ENCODE measurements around the gene IDH3B.

Gene IDH3B

DNA sequence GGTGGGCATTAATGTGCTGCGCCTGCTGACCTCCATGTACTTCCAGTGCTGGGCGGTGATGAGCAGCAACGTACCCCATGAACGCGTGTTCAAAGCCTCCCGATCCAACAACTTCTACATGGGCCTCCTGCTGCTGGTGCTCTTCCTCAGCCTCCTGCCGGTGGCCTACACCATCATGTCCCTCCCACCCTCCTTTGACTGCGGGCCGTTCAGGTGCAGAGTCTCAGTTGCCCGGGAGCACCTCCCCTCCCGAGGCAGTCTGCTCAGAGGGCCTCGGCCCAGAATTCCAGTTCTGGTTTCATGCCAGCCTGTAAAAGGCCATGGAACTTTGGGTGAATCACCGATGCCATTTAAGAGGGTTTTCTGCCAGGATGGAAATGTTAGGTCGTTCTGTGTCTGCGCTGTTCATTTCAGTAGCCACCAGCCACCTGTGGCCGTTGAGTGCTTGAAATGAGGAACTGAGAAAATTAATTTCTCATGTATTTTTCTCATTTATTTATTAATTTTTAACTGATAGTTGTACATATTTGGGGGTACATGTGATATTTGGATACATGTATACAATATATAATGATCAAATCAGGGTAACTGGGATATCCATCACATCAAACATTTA, 46.8 kb downstream of the IDH3B start:
- no peak for DNase-seq (ENCODE audit: low spot score)

DNA sequence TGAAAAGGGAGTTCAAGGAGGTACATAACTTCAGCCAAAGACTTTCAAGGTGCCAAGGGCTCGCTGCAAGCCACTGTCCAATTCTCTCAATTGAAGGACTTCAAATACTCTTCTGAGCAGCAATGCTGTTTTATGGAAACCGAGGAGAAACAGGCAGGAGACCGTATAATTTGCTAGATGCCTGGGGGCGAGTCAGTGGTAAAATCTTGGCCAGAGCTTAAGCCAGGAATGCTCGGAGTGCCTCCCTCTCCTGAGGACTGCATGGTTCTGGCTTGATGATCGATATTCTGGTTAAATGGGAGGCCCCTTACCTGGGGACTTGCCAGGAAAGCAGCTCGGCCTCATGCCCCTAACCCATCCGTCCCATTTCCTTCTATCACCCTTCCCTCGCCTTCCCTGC, 47.4 kb downstream of the IDH3B start:
- DNase-seq (ENCODE audit: low spot score) = no peak

DNA sequence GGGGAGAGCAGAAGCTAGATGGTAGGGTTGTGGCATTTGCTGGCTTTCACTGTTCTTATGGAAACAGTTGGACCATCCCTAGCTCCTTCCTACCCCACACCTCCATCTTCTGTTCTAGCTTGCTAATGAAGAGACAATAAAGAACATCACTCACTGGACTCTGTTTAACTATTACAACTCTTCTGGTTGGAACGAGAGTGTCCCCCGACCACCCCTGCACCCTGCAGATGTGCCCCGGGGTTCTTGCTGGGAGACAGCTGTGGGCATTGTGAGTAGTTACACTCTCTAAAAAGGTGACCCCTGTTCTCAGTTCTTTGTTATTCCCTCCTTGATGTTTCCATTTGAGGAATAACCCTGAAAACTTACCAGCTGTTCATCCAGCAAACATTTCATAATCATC, 51.9 kb downstream of the IDH3B start:
- DNase-seq (ENCODE audit: low spot score) = no peak

DNA sequence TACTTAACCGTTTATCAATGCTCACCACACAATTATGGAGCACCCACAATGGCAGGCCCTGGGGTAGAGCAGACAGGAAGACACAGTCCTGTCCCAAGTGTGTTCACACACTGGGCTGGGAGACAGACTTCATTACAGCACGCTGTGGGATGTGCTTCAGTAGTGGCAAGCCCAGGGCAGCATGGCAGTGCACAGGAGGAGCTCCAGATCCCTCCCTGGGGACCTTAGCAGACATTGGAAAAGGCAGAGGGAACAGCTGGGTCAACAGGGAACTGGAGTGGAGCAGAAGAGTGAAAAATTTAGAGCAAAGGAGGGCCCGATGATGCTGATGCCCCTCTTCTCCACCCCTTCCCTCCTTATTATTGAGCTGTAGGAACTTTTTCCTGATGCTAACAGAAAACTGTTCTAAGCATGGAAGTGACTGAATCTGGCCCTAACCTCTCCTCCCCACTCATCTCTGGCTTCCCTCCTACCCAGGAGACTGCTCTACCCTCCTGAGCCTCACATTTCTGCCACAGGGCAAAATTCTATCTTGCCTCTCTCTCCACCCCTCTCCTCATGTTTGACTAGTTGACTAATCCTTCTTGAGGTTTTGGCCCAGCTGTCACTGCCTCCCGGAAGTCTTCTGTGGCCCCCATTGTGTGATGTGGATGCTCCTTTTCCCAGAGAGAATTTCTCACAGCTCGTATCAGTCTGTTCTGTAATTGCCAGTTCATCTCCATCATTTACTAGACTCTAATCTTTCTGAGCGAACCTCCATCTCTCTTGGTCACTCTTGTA, 52.9 kb downstream of the IDH3B start:
- DNase-seq (ENCODE audit: low spot score) = no peak

DNA sequence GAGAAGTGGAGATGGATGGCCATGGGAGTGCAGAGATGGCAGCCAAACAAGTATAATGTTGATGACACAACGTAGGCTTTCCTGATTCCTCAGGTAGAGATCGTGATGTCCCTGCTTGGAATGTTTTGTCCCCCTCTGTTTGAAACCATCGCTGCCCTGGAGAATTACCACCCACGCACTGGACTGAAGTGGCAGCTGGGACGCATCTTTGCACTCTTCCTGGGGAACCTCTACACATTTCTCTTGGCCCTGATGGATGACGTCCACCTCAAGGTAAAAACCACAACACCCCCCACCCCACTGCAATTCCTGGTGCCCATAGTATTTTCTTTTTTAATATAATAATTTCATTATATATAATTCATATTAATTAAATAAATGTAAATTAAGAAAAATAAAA, 53.7 kb downstream of the IDH3B start:
- DNase-seq (ENCODE audit: low spot score) = no peak

Measured in HuH-7 (cell line).